OCI-LY1 (cell line): ENCODE measurements around the gene RAPGEF3.

Experiments
- H2AFZ ChIP-seq: fragments of 200-600 bp; sonication (generic), shearing (Covaris generic); 2 replicates; pipeline ENCODE4 v1.6.0; 2014; ENCODE audit warnings: antibody characterized with exemption, mild to moderate bottlenecking, low read length
- H3F3A ChIP-seq: fragments of 200-600 bp; sonication (generic), shearing (Covaris generic); 2 replicates; pipeline ENCODE4 v1.6.0; 2014; ENCODE audit warnings: mild to moderate bottlenecking, antibody characterized with exemption, low read length, moderate library complexity; ENCODE audit not compliant: insufficient read depth
- H3K27ac ChIP-seq: fragments of 200-600 bp; sonication (generic); 2 replicates; pipeline ENCODE4 v1.5.1; 2014; ENCODE audit warnings: low read length, mixed run types, mild to moderate bottlenecking, low read depth; ENCODE audit not compliant: poor library complexity, severe bottlenecking
- H3K27me3 ChIP-seq: fragments of 200-600 bp; sonication (generic); 2 replicates; pipeline ENCODE4 v1.6.0; 2014; ENCODE audit warnings: antibody characterized with exemption, mild to moderate bottlenecking, low read length, moderate library complexity; ENCODE audit not compliant: insufficient read depth
- H3K36me3 ChIP-seq: fragments of 200-600 bp; sonication (generic); 2 replicates; pipeline ENCODE4 v1.6.1; 2014; ENCODE audit warnings: mild to moderate bottlenecking, antibody characterized with exemption, low read length, moderate library complexity, mixed read lengths; ENCODE audit not compliant: insufficient read depth
- H3K4me1 ChIP-seq: fragments of 200-600 bp; sonication (generic); 2 replicates; pipeline ENCODE4 v1.5.1; 2014; ENCODE audit warnings: mild to moderate bottlenecking, low read length, moderate library complexity; ENCODE audit not compliant: insufficient read depth, severe bottlenecking
- H3K4me2 ChIP-seq: fragments of 200-600 bp; sonication (generic), shearing (Covaris generic); 2 replicates; pipeline ENCODE4 v1.6.1; 2014; ENCODE audit warnings: low read length
- H3K4me3 ChIP-seq: fragments of 200-600 bp; sonication (generic); 2 replicates; pipeline ENCODE4 v1.5.1; 2014; ENCODE audit warnings: low read length, low read depth, mild to moderate bottlenecking, mixed read lengths; ENCODE audit not compliant: poor library complexity, severe bottlenecking
- H3K79me2 ChIP-seq: fragments of 200-600 bp; shearing (Covaris generic); 2 replicates; pipeline ENCODE4 v1.6.1; 2016; ENCODE audit warnings: mixed run types, low read length, mixed read lengths; ENCODE audit not compliant: insufficient read depth
- H3K9ac ChIP-seq: fragments of 200-600 bp; sonication (generic), shearing (Covaris generic); 2 replicates; pipeline ENCODE4 v1.6.1; 2014; ENCODE audit warnings: mild to moderate bottlenecking, low read length, mixed read lengths
- H3K9me2 ChIP-seq: fragments of 200-600 bp; sonication (generic), shearing (Covaris generic); 2 replicates; pipeline ENCODE4 v1.6.1; 2014; ENCODE audit warnings: low read depth, mild to moderate bottlenecking, low read length, mixed read lengths
- H3K9me3 ChIP-seq: fragments of 200-600 bp; shearing (Covaris generic); 2 replicates; pipeline ENCODE4 v1.6.1; 2014; ENCODE audit warnings: low read length, mixed read lengths
- H4K20me1 ChIP-seq: fragments of 200-600 bp; sonication (generic), shearing (Covaris generic); 2 replicates; pipeline ENCODE4 v1.6.0; 2016; ENCODE audit warnings: mild to moderate bottlenecking, low read length; ENCODE audit not compliant: insufficient read depth
- EZH2 ChIP-seq: fragments of 200-600 bp; sonication (generic), shearing (Covaris generic); IDR thresholded peaks from 2 replicates; pipeline ENCODE4 v1.8.0; 2017; ENCODE audit warnings: borderline replicate concordance, mixed run types, mild to moderate bottlenecking, antibody characterized with exemption, low read length, moderate library complexity, mixed read lengths
- TF ChIP-seq, protein P1 (sequence below): fragments of 200-600 bp; sonication (generic), shearing (Covaris generic); IDR thresholded peaks from 2 replicates; pipeline ENCODE4 v1.5.1; 2017; ENCODE audit warnings: mild to moderate bottlenecking, antibody characterized with exemption, low read length, moderate library complexity, mixed read lengths

The RAPGEF3 gene

DNA sequence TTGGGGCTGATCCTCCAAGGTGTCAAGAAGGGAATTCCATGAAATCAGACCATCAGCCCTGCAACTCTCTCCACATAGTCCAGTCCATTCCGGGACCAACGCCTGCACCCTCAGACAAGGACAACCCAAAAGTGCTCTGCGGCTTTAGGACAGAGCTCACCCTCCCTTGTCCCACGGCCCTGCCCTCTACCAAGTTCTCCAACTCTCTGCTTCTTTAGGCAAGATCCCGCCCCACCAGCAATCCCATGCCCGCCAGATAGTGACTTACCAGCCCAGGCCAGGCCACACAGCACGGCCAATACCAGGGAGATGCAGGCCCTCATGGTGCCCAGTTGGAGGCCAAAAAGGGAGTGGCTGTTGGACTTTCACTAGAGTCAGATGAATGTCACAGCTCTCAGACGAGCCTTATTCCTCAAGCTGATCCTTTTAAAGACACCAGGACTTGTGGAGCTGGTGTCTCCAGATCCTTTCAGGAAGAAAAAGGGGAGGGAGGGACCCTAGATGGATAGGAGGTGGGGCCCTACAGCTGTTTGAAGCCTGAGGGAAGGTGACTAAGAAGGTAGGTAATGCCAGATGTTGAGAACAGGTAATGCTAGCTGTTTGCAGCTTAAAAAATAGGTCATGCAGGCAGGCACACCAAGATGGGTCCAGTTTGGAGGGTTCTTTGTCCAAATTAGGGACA is 33.4 kb downstream of the RAPGEF3 start, which contains the start of gene ENDOU:
TSS of gene ENDOU (minus strand) at position 400 of the 682 bp plus-strand sequence. CDS start at position 323, 77 bp downstream.
- no peaks in the 10 kb centered on the region for H3K79me2 ChIP-seq
- no peak within 1 kb of the TSS for H3K4me3 ChIP-seq
- H3K9me2 ChIP-seq, result no peaks in the 10 kb centered on the region
- no peaks in the 10 kb centered on the region for H4K20me1 ChIP-seq
- H3K9ac ChIP-seq, result no peak within 1 kb of the TSS
- H3K4me1 ChIP-seq, result no peaks in the 10 kb centered on the region
- H3K27ac ChIP-seq, result no peak within 1 kb of the TSS
- H3K4me2 ChIP-seq, result no peak within 1 kb of the TSS
- no peaks in the 10 kb centered on the region for H3K9me3 ChIP-seq
- TF ChIP-seq, protein P1, sequence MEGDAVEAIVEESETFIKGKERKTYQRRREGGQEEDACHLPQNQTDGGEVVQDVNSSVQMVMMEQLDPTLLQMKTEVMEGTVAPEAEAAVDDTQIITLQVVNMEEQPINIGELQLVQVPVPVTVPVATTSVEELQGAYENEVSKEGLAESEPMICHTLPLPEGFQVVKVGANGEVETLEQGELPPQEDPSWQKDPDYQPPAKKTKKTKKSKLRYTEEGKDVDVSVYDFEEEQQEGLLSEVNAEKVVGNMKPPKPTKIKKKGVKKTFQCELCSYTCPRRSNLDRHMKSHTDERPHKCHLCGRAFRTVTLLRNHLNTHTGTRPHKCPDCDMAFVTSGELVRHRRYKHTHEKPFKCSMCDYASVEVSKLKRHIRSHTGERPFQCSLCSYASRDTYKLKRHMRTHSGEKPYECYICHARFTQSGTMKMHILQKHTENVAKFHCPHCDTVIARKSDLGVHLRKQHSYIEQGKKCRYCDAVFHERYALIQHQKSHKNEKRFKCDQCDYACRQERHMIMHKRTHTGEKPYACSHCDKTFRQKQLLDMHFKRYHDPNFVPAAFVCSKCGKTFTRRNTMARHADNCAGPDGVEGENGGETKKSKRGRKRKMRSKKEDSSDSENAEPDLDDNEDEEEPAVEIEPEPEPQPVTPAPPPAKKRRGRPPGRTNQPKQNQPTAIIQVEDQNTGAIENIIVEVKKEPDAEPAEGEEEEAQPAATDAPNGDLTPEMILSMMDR, result no peak
- no peak for TF ChIP-seq EZH2
- H3F3A ChIP-seq, result no peaks in the 10 kb centered on the region
- no peaks in the 10 kb centered on the region for H3K36me3 ChIP-seq
- no peaks in the 10 kb centered on the region for H3K27me3 ChIP-seq
- no peak within 1 kb of the TSS for H2AFZ ChIP-seq

- H3K9me2 ChIP-seq, result no peaks in the 10 kb centered on the region
- no peaks in the 10 kb centered on the region for H3K9me3 ChIP-seq
- H3K27ac ChIP-seq, result no peak overlapping the region
- no peaks in the 10 kb centered on the region for H3K36me3 ChIP-seq
- no peak overlapping the region for H3K9ac ChIP-seq
- no peaks in the 10 kb centered on the region for H4K20me1 ChIP-seq
- no peaks in the 10 kb centered on the region for H3F3A ChIP-seq
- H3K79me2 ChIP-seq, result no peaks in the 10 kb centered on the region
- no peaks in the 10 kb centered on the region for H3K27me3 ChIP-seq
- H3K4me3 ChIP-seq, result no peak overlapping the region
- H3K4me2 ChIP-seq, result no peak overlapping the region
- H3K4me1 ChIP-seq, result no peaks in the 10 kb centered on the region
- no peak overlapping the region for H2AFZ ChIP-seq
- TF ChIP-seq, protein P1, result no peak
- TF ChIP-seq EZH2, result no peak
These were observed 35.6 kb downstream of the RAPGEF3 start for GRCh38 chr12:47722941-47723631.

DNA sequence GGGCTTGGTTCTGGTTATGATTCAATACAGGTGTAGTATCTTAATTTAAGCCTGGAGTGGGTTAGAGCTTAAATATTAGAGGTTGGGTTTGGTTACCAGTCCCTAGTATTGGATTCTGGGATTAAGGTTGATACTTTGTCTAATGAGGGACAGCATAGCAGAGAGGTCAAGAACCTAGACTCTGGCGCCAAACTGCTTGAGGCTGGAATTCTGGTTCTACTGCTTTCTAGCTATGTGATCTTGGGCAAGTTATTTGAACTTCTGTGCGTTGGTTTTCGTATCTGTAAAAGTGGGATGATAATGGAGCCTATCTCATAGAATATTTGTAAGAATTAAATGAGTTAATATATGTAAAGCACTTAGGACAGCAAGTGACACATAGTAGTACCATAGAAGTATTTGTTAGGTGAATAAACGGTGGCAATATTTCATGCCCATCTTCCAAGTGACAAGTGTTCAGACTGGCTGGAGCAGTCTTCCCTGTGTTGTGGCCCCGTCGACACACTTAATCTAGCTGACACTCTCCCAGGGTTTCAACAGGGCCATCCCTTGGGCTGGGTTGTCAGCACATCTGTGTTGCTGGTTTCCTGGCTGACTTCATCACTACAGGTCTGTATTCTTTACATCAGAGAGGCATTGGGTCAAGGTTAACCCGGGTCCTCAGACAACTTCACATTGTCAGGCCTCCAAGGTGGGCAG is 36.4 kb downstream of the RAPGEF3 start:
- Histone ChIP-seq H3F3A (no peaks in the 10 kb centered on the region), H3K27ac (no peak overlapping the region), H4K20me1 (no peaks in the 10 kb centered on the region), H3K4me3 (no peak overlapping the region), H3K79me2 (no peaks in the 10 kb centered on the region), H3K4me1 (peaks cover 2% of the 10 kb centered on the region), H3K27me3 (no peaks in the 10 kb centered on the region), H3K9me2 (no peaks in the 10 kb centered on the region), H3K9ac (no peak overlapping the region), H3K4me2 (no peak overlapping the region), H3K36me3 (no peaks in the 10 kb centered on the region), H3K9me3 (no peaks in the 10 kb centered on the region), H2AFZ (no peak overlapping the region)
- TF ChIP-seq, protein P1, result no peak
- no peak for TF ChIP-seq EZH2
